GM13976 (cell line): ENCODE measurements around the gene APBA2.

ENCODE experiments used
- DNase-seq: peaks from one replicate; pipeline ENCODE4 v3.0.0; 2012; ENCODE audit warnings: low spot score
- CTCF ChIP-seq: IDR thresholded peaks from 2 replicates; pipeline ENCODE4 v1.5.1; 2012; ENCODE audit warnings: borderline replicate concordance, mild to moderate bottlenecking; ENCODE audit not compliant: insufficient read depth; ENCODE audit errors: extremely low read depth, missing control alignments, control extremely low read depth
- in situ Hi-C: fragments of 300-500 bp; cut with MboI; formaldehyde crosslinking; loops from one replicate; pipeline ENCODE4 v1.12.0; 2022; ENCODE audit warnings: low sequenced_read_pairs, mixed read lengths, inconsistent platforms; ENCODE audit not compliant: unreplicated experiment

The APBA2 gene

GRCh38 chr15:29070471-29071231, 184.9 kb downstream of the APBA2 start:
- in situ Hi-C loops, result no loop called here
- TF ChIP-seq CTCF, result no peak
- no peak for DNase-seq

- no peak for TF ChIP-seq CTCF
- in situ Hi-C loops, result no loop called here
- no peak for DNase-seq
Observed at GRCh38 chr15:29071232-29071881, 185.6 kb downstream of the APBA2 start.

GRCh38 chr15:29071882-29072273, 186.1 kb downstream of the APBA2 start:
- TF ChIP-seq CTCF, result no peak
- in situ Hi-C loops, result no loop called here
- DNase-seq, result no peak

- no peak for DNase-seq
- TF ChIP-seq CTCF, result no peak
- in situ Hi-C loops, result no loop called here
Observed at GRCh38 chr15:29072444-29072843, 186.7 kb downstream of the APBA2 start.

GRCh38 chr15:29074045-29074444, 188.3 kb downstream of the APBA2 start:
- TF ChIP-seq CTCF, result no peak
- no peak for DNase-seq
- in situ Hi-C loops, result no loop called here

GRCh38 chr15:29078541-29078940, 192.8 kb downstream of the APBA2 start:
- in situ Hi-C loops, result no loop called here
- TF ChIP-seq CTCF, result no peak
- DNase-seq, result no peak

- no peak for DNase-seq
- in situ Hi-C loops, result no loop called here
- no peak for TF ChIP-seq CTCF
Observed at GRCh38 chr15:29079479-29079878, 193.7 kb downstream of the APBA2 start.
